ENCODE measurements around the gene SERBP1.

The SERBP1 gene

GRCh38 chr1:67431869-67432578 is 1.8 kb upstream of the SERBP1 start:
- Mint-ChIP-seq H3K4me1 (peaks cover 28% of the 10 kb centered on the region), H3K4me3 (peak overlapping the region; percentile 100), H3K27ac (no peak overlapping the region), H3K27me3 (ENCODE audit: low read depth, poor library complexity) (peaks cover 4% of the 10 kb centered on the region), H3K36me3 (ENCODE audit: low read depth) (peaks cover 20% of the 10 kb centered on the region), H3K9me3 (no peaks in the 10 kb centered on the region)
- TF ChIP-seq CTCF (IDR thresholded peaks at IDR 0.05) = no peak
- DNase-seq = no peak

- TF ChIP-seq CTCF (IDR thresholded peaks at IDR 0.05) = no peak
- H3K9me3 Mint-ChIP-seq = no peaks in the 10 kb centered on the region
- no peak for DNase-seq
- H3K4me1 Mint-ChIP-seq = peaks cover 36% of the 10 kb centered on the region
- peaks cover 25% of the 10 kb centered on the region for H3K36me3 Mint-ChIP-seq (ENCODE audit: low read depth)
- H3K27ac Mint-ChIP-seq = peak overlapping the region; percentile 100
- H3K4me3 Mint-ChIP-seq = peak overlapping the region; percentile 100
- peaks cover 4% of the 10 kb centered on the region for H3K27me3 Mint-ChIP-seq (ENCODE audit: low read depth, poor library complexity)
These were observed 1.1 kb upstream of the SERBP1 start for GRCh38 chr1:67431156-67431765.

- no peak for TF ChIP-seq CTCF (IDR thresholded peaks at IDR 0.05)
- peak overlapping the region; percentile 100 for H3K27ac Mint-ChIP-seq
- H3K4me3 Mint-ChIP-seq = peak overlapping the region; percentile 100
- DNase-seq = peak; percentile 36
- H3K4me1 Mint-ChIP-seq = peaks cover 49% of the 10 kb centered on the region
- peaks cover 4% of the 10 kb centered on the region for H3K27me3 Mint-ChIP-seq (ENCODE audit: low read depth, poor library complexity)
- peaks cover 40% of the 10 kb centered on the region for H3K36me3 Mint-ChIP-seq (ENCODE audit: low read depth)
- no peaks in the 10 kb centered on the region for H3K9me3 Mint-ChIP-seq
These were observed 459 bp downstream of the SERBP1 start for GRCh38 chr1:67429528-67430357.

GRCh38 chr1:67429011-67429527 is 1.1 kb downstream of the SERBP1 start:
- H3K27me3 Mint-ChIP-seq (ENCODE audit: low read depth, poor library complexity) = peaks cover 4% of the 10 kb centered on the region
- no peaks in the 10 kb centered on the region for H3K9me3 Mint-ChIP-seq
- peak overlapping the region; percentile 85 for H3K27ac Mint-ChIP-seq
- peak; percentile 12 for DNase-seq
- peak overlapping the region; percentile 100 for H3K4me3 Mint-ChIP-seq
- no peak for TF ChIP-seq CTCF (IDR thresholded peaks at IDR 0.05)
- H3K4me1 Mint-ChIP-seq = peaks cover 49% of the 10 kb centered on the region
- H3K36me3 Mint-ChIP-seq (ENCODE audit: low read depth) = peaks cover 47% of the 10 kb centered on the region

- Mint-ChIP-seq H3K4me3 (peak overlapping the region; percentile 100), H3K36me3 (ENCODE audit: low read depth) (peaks cover 58% of the 10 kb centered on the region), H3K27ac (no peak overlapping the region), H3K27me3 (ENCODE audit: low read depth, poor library complexity) (peaks cover 4% of the 10 kb centered on the region), H3K4me1 (peaks cover 49% of the 10 kb centered on the region), H3K9me3 (no peaks in the 10 kb centered on the region)
- DNase-seq = no peak
- no peak for TF ChIP-seq CTCF (IDR thresholded peaks at IDR 0.05)
These were observed 2.3 kb downstream of the SERBP1 start for GRCh38 chr1:67427947-67428346.

Measured in nephron progenitor cell (in vitro differentiated cells).